Measurements from ENCODE around the gene KANSL3.

- no peak for TF ChIP-seq POLR2AphosphoS5 (IDR thresholded peaks at IDR 0.05)
- no peak for TF ChIP-seq CTCF (IDR thresholded peaks at IDR 0.05)
- no peak for TF ChIP-seq EP300 (IDR thresholded peaks at IDR 0.05)
- no peak for TF ChIP-seq POLR2A (IDR thresholded peaks at IDR 0.05)
These were observed 46.9 kb upstream of the KANSL3 start for GRCh38 chr2:96684883-96685576.
